CD4-positive, alpha-beta T cell treated with Interleukin-12 subunit alpha and Interleukin-12 subunit beta, for 1 hour (primary cell): ENCODE data around the gene ZNF680.
"Not testable (repeated sequence)": the region's sequence is repeated elsewhere in the genome, so short reads cannot be mapped to it uniquely, and the experiment has no call there.

Experiments
- DNase-seq: peaks from one replicate; pipeline ENCODE4 v3.0.0-alpha.2; 2020

Gene ZNF680

GRCh38 chr7:64562626-64563278, at the start of gene ZNF680:
TSS of gene ZNF680 (minus strand) at chr7:64563071. CDS start at chr7:64562954, 117 bp downstream.
- DNase-seq: peak; percentile 91

GRCh38 chr7:64612452-64612851, 49.6 kb upstream of the ZNF680 start:
- DNase-seq: no peak

DNA sequence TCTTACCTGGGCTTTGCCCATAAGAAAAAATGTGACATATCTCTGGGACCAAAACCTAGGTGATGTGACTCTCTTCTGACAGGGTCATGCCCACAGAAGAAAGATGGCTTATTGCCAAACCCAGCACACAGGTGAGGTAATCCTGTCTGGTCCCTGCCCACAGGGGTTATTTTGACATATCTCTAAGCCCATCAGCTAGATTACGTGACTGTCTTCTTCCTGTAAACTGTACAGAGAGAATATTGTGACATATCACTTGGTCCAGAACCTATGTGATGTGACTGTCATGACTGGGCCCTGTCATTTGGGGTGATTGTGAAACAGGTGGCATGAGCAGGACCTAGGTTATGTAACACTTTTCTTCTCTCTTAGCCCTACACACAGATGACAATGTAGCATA, 48.8 kb upstream of the ZNF680 start:
- DNase-seq: no peak

DNA sequence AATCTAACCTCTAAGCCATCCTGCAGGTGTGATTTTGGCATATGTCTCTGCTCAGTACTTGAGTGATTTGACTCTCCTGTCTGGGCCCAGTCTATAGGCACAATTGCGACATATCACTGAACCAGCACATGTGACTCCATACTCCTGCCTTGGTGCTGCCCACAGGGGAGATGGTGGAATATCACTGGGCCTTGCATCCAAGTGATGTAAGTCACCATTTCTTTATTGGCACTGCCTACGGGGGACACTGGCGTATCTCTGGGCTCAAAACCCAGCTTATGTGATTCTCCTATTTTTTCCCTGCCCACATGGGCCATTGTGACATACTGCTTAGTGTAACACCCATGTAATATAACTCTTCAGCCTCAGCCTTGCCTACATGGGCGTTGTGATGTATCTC, 48.1 kb upstream of the ZNF680 start:
- DNase-seq: no peak

GRCh38 chr7:64608116-64608910, 45.4 kb upstream of the ZNF680 start:
- no peak for DNase-seq

GRCh38 chr7:64606385-64606784, 43.5 kb upstream of the ZNF680 start:
- DNase-seq: no peak

- DNase-seq: no peak
These were observed 40.4 kb upstream of the ZNF680 start for GRCh38 chr7:64603271-64603670.

DNA sequence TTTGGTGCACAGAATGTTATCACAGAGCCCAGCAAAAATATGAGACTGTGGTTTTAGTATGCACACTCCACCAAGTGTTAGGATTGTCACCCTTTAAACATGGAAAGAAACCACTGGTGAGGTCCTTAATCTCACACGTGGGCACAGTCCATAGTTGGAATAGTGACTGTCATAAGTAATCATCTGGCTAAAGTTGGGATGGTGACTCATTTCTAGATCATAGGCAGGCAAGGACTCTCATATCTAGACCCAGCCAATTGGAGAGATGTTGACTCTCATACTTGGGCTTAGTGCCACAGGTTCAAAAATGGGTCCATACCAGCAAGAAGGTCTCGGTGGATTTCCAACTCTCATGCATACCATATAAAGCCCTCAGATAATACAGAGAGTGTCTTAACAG, 39.6 kb upstream of the ZNF680 start:
- no peak for DNase-seq

- no peak for DNase-seq
These were observed 39.2 kb upstream of the ZNF680 start for GRCh38 chr7:64602086-64602485.

- DNase-seq: no peak
These were observed 36.5 kb upstream of the ZNF680 start for GRCh38 chr7:64599359-64599758.

GRCh38 chr7:64590971-64591370, 28.1 kb upstream of the ZNF680 start:
- DNase-seq: no peak

DNA sequence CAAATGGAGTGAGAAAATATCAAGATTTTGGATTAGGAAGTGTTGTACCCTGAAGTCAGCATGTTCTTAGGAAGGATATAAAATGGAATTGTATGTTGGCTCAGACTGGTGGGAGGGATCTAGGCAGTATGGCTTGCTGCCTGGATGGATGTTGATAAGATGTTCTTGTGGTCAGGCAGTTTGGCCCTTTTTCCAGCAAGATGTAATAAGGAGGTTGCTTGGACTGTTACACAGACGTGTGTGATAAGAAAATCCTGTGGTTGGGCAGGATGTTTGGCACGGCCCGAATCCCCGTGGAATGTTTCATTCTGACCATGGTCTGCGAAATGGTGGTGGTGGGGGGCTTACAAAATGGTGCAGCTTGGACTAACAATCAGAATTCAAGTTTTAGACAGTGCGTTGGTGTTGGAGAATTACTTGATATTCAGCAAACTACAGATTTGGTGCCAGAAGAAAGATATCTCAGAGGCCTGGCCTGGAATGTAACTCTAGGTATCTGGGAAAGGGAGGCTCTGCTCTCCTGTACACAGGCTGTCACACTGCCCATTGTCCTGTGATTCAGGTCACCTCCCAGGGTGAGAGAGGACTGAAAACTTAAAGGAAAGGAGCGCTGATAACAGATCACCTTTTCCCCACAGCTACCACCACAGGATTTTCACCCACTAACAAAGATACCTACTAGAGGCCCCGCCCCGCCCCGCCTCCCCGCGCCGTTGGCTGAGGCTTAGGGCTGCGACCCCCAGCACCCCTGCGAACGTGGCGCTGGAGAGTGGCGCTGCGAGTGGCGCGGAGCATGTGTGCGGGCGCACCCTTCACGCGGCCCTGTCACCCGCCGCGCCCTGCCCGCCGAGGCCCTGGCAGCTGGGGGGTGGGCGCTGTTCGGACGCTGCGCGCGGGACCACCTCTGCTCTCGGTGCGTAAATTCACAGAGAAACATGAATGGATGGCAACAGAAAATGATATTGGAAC, 19.3 kb upstream of the ZNF680 start:
- no peak for DNase-seq

DNA sequence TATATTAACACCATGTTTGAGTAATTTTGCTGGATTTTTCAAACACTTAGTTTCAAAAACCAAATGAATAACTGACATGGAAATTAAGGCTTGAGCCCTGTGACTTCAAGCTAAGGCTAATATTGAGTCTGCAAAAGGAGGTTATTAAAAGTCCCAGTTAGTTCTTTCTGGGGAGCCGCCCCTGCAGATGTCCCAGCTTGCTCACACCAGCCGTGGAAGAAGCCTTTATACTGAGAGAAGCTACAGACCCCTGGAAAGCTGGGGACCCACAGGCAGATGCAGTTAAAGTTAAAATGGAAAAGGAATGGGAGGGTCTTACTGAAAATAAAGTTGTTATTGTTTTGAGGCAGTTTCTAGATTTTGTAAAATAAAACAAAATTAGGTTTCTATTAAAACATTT, 18.5 kb upstream of the ZNF680 start:
- DNase-seq: no peak

DNA sequence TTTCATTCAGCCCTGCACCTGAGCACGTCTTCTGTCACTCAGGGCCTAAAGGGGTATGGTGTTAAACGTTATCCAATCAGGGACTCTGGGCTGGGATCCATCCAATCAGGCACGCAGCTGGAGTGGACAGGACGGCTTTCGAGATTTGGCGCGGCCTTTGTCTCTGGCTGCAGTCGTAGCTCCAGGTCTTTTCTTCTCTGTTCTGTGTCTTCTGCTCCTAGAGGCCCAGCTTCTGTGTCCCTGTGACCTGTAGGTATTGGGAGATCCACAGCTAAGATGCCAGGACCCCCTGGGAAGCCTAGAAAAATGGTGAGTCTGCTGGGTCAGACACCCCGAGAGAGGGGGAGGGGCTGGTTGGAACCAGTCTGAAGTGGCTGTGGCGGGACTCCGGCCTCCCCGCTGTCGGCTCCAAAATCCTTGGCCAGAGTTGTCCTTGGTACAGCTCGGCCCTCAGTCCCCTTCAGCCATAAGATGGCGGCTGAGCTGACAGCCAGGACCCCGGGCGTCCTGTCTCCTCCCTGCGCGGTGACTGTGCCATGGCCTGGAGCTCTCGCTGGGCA, 11.7 kb upstream of the ZNF680 start:
- no peak for DNase-seq

GRCh38 chr7:64570284-64570605, 7.4 kb upstream of the ZNF680 start:
- DNase-seq: not testable (repeated sequence)

GRCh38 chr7:64569372-64570283, 6.8 kb upstream of the ZNF680 start:
- peak; percentile 53 for DNase-seq

DNA sequence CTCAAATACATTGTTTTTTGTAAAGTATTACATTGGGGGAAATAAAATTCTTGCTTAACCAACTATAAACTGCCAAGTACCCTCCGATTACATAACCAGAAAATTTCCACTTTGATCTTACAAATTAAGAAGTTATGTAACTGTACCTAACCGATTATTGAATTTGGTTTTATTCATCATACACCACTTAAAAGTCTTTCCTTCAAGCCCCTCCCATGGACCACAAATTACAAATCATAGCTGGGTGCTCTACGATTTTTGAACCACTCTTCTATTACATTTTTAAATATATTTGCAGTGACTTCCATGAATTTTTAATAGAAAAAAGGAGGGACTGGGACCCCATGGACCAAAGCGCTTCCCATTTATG, 630 bp downstream of the ZNF680 start:
- DNase-seq: peak; percentile 17

DNA sequence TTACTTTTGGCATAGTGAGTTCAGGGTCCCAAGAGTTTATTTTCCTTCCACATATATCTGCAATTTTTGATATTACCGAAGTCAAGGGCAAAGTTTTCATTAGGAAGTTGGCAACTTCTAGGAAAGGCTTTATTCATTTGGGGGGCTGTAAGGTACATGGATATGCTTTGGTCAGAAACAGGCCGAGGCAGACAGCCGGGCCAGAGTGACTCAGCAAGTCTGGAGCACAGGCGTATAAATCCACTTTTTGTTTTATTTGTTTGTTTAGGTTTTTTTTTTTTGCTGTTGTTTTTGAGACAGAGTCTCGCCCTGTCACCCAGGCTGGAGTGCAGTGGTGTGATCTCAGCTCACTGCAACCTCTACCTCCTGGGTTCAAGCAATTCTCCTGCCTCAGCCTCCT, 3.7 kb downstream of the ZNF680 start:
- DNase-seq: no peak

DNA sequence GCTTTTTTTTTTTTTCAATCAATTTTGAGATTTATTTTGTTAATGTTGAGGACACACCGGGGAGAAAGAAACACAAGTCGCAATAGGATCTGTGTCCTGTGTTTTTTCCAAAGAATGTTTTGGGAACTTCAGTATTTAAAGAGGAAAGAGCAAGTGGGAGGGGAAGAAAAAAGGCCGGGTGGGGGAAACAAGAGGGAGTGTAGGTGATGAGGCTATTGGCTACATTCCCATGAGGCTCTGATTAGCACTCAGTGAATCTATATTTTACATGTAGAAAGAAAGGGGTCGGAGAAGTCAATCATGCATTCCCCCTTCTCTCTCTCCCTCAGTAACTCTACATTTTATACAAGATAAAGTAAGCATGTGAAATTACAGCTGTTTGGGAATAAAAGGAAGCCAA, 4.1 kb downstream of the ZNF680 start:
- no peak for DNase-seq

GRCh38 chr7:64558323-64558705, 4.6 kb downstream of the ZNF680 start:
- no peak for DNase-seq

GRCh38 chr7:64557601-64558322, 5.1 kb downstream of the ZNF680 start:
- no peak for DNase-seq

DNA sequence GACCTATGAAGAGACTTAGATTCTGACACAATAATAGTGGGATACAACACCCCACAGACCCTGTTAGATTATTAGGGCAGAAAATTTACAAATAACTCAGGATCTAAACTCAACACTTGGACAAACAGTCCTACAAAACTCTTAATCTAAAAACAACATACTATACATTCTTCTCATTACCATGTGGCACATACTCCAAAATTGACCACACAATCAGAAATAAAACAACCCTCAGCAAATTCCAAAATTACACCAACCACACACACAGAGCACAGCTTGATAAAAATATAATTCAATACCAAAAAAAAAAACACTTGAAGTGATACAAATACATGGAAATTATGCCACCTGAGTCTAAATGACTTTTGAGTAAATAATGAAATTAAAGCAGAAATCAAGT, 7.8 kb downstream of the ZNF680 start:
- DNase-seq: no peak
